ENCODE results near the gene SRF.

Gene SRF

DNA sequence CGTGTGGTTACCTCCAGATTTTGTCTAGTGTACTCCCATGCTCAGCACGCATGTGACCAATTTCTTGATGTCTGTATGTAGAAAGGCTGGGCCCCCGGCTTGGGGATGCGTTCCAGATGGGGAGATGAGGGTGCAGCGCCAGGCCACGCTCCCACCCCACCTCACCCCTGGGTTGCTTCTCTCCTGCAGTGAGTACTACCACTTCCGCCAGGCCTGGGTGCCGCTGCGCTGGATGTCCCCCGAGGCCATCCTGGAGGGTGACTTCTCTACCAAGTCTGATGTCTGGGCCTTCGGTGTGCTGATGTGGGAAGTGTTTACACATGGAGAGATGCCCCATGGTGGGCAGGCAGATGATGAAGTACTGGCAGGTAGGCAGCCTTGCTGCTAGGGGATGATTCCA, 11.5 kb upstream of the SRF start:
- Histone ChIP-seq H3K27ac (peak overlapping the region; percentile 58; the same call in 1 of the 2 replicates), H3K9me3 (ENCODE audit: low read depth, low read length) (no peaks in the 10 kb centered on the region), H3K4me3 (no peak overlapping the region), H3K9ac (ENCODE audit: insufficient read length) (no peak overlapping the region), H3K36me3 (ENCODE audit: insufficient read depth, low read length) (peaks cover 5% of the 10 kb centered on the region; the same call in 1 of the 2 replicates)
- TF ChIP-seq EZH2 (IDR thresholded peaks at IDR 0.05) (no peak), FOXP2 (optimal IDR thresholded peaks at IDR 0.05; ENCODE audit: control extremely low read depth, extremely low read length, insufficient read depth) (no peak), POLR2AphosphoS5 (IDR thresholded peaks at IDR 0.05; ENCODE audit: borderline replicate concordance, low read depth, low read length) (no peak)
- no peak for DNase-seq (ENCODE audit: low read depth, low spot score)

DNA sequence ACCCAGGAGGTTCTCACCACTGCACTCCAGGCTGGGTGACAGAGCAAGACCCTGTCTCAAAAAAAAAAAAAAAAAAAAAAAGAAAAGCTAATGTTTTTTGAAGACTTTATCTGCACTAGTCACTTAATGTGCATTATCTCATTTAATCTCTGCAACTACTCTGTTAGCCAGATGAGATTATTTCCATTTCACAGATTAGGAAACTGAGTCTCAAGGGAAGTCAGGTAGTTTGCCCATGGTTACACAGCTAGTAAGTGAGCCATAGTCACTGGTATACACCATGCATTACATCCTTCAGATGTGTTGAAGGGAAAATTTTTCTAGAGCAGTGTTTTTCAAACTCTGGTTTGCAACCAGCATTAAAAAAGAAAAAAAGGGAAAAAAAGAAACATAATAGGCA, 7.2 kb upstream of the SRF start:
- Histone ChIP-seq H3K9ac (ENCODE audit: insufficient read length) (no peak overlapping the region), H3K9me3 (ENCODE audit: low read depth, low read length) (no peaks in the 10 kb centered on the region), H3K27ac (no peak overlapping the region), H3K4me3 (no peak overlapping the region), H3K36me3 (ENCODE audit: insufficient read depth, low read length) (peaks cover 5% of the 10 kb centered on the region; the same call in 1 of the 2 replicates)
- DNase-seq (ENCODE audit: low read depth, low spot score), result no peak
- TF ChIP-seq POLR2AphosphoS5 (IDR thresholded peaks at IDR 0.05; ENCODE audit: borderline replicate concordance, low read depth, low read length) (no peak), EZH2 (IDR thresholded peaks at IDR 0.05) (no peak), FOXP2 (optimal IDR thresholded peaks at IDR 0.05; ENCODE audit: control extremely low read depth, extremely low read length, insufficient read depth) (no peak)

- TF ChIP-seq POLR2AphosphoS5 (IDR thresholded peaks at IDR 0.05; ENCODE audit: borderline replicate concordance, low read depth, low read length) (no peak), EZH2 (IDR thresholded peaks at IDR 0.05) (no peak), FOXP2 (optimal IDR thresholded peaks at IDR 0.05; ENCODE audit: control extremely low read depth, extremely low read length, insufficient read depth) (no peak)
- Histone ChIP-seq H3K27ac (peak overlapping the region; percentile 96), H3K9ac (ENCODE audit: insufficient read length) (peak overlapping the region; percentile 87), H3K4me3 (peak overlapping the region; percentile 97), H3K36me3 (ENCODE audit: insufficient read depth, low read length) (peaks cover 9% of the 10 kb centered on the region), H3K9me3 (ENCODE audit: low read depth, low read length) (no peaks in the 10 kb centered on the region)
- no peak for DNase-seq (ENCODE audit: low read depth, low spot score)
Measured at GRCh38 chr6:43170417-43170930, 595 bp upstream of the SRF start.

- H3K27ac ChIP-seq, result peak overlapping the region; percentile 89
- DNase-seq (ENCODE audit: low read depth, low spot score), result no peak
- no peaks in the 10 kb centered on the region for H3K9me3 ChIP-seq (ENCODE audit: low read depth, low read length)
- TF ChIP-seq EZH2 (IDR thresholded peaks at IDR 0.05) (no peak), FOXP2 (optimal IDR thresholded peaks at IDR 0.05; ENCODE audit: control extremely low read depth, extremely low read length, insufficient read depth) (no peak), POLR2AphosphoS5 (IDR thresholded peaks at IDR 0.05; ENCODE audit: borderline replicate concordance, low read depth, low read length) (no peak)
- peaks cover 21% of the 10 kb centered on the region for H3K36me3 ChIP-seq (ENCODE audit: insufficient read depth, low read length)
- H3K4me3 ChIP-seq, result peak overlapping the region; percentile 97
- peak overlapping the region; percentile 97 for H3K9ac ChIP-seq (ENCODE audit: insufficient read length)
Measured at GRCh38 chr6:43171707-43172103, 636 bp downstream of the SRF start.

- no peak for DNase-seq (ENCODE audit: low read depth, low spot score)
- Histone ChIP-seq H3K9me3 (ENCODE audit: low read depth, low read length) (no peaks in the 10 kb centered on the region), H3K27ac (no peak overlapping the region), H3K9ac (ENCODE audit: insufficient read length) (peak overlapping the region; percentile 97), H3K4me3 (peak overlapping the region; percentile 97), H3K36me3 (ENCODE audit: insufficient read depth, low read length) (peaks cover 24% of the 10 kb centered on the region)
- TF ChIP-seq EZH2 (IDR thresholded peaks at IDR 0.05) (no peak), POLR2AphosphoS5 (IDR thresholded peaks at IDR 0.05; ENCODE audit: borderline replicate concordance, low read depth, low read length) (no peak), FOXP2 (optimal IDR thresholded peaks at IDR 0.05; ENCODE audit: control extremely low read depth, extremely low read length, insufficient read depth) (no peak)
Measured at GRCh38 chr6:43172104-43173007, 1.3 kb downstream of the SRF start.

DNA sequence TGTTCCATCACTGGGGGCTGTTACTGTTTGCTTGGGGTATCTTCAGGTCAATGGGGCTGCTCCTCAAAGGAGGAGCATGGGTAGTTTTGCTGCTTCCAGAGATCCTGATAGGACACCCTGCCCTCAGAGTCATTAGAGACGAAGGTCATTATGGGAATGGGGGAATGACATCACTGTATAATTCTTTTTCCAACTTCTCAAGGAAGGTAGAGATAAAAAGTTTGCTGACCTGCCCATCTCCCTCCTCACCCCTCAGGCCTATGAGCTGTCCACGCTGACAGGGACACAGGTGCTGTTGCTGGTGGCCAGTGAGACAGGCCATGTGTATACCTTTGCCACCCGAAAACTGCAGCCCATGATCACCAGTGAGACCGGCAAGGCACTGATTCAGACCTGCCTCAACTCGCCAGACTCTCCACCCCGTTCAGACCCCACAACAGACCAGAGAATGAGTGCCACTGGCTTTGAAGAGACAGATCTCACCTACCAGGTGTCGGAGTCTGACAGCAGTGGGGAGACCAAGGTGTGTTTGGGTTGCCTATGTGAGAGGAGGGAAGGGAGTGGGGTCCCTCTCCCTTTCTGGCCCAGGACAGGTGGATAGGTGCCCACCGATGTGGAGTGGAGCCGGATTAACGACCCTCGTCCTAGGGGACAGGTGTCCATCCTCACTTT, 2.7 kb downstream of the SRF start:
- Histone ChIP-seq H3K9me3 (ENCODE audit: low read depth, low read length) (no peaks in the 10 kb centered on the region), H3K27ac (no peak overlapping the region), H3K9ac (ENCODE audit: insufficient read length) (no peak overlapping the region), H3K36me3 (ENCODE audit: insufficient read depth, low read length) (peaks cover 34% of the 10 kb centered on the region), H3K4me3 (peak overlapping the region; percentile 97)
- TF ChIP-seq FOXP2 (optimal IDR thresholded peaks at IDR 0.05; ENCODE audit: control extremely low read depth, extremely low read length, insufficient read depth), result no peak
- no peak for TF ChIP-seq EZH2 (IDR thresholded peaks at IDR 0.05)
- TF ChIP-seq POLR2AphosphoS5 (IDR thresholded peaks at IDR 0.05; ENCODE audit: borderline replicate concordance, low read depth, low read length), result no peak
- DNase-seq (ENCODE audit: low read depth, low spot score), result no peak

GRCh38 chr6:43174263-43175112, 3.4 kb downstream of the SRF start:
- H3K9me3 ChIP-seq (ENCODE audit: low read depth, low read length), result no peaks in the 10 kb centered on the region
- H3K27ac ChIP-seq, result no peak overlapping the region
- peaks cover 41% of the 10 kb centered on the region for H3K36me3 ChIP-seq (ENCODE audit: insufficient read depth, low read length)
- H3K9ac ChIP-seq (ENCODE audit: insufficient read length), result no peak overlapping the region
- TF ChIP-seq EZH2 (IDR thresholded peaks at IDR 0.05), result no peak
- no peak for TF ChIP-seq FOXP2 (optimal IDR thresholded peaks at IDR 0.05; ENCODE audit: control extremely low read depth, extremely low read length, insufficient read depth)
- TF ChIP-seq POLR2AphosphoS5 (IDR thresholded peaks at IDR 0.05; ENCODE audit: borderline replicate concordance, low read depth, low read length), result peak; percentile 24; the same call in 1 of the 2 replicates
- peak; percentile 80 for DNase-seq (ENCODE audit: low read depth, low spot score)
- peak overlapping the region; percentile 97 for H3K4me3 ChIP-seq
